ENCODE data around the gene MAVS.

Gene MAVS

DNA sequence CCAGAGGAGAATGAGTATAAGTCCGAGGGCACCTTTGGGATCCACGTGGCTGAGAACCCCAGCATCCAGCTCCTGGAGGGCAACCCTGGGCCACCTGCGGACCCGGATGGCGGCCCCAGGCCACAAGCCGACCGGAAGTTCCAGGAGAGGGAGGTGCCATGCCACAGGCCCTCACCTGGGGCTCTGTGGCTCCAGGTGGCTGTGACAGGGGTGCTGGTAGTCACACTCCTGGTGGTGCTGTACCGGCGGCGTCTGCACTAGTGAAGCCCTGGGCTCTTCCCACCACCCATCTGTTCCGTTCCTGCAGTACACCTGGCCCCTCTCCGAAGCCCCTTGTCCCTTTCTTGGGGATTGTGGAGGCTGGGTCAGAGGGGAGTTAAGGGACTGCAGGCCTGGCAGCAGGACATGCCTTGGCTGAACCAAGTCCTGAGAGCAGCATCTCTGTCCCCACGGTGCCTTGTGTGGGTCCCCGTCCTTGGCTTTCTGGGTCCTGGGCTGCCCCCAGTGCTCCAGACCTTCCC, 19.3 kb downstream of the MAVS start:
- TF ChIP-seq POLR2AphosphoS5 (IDR thresholded peaks at IDR 0.05; ENCODE audit: low read depth, low read length) (no peak), FOXP2 (optimal IDR thresholded peaks at IDR 0.05; ENCODE audit: borderline replicate concordance, extremely low read depth, extremely low read length, insufficient read depth) (no peak), SIN3A (IDR thresholded peaks at IDR 0.05; ENCODE audit: borderline replicate concordance, insufficient read depth, low read length) (no peak), TAF1 (IDR thresholded peaks at IDR 0.05; ENCODE audit: borderline replicate concordance, insufficient read depth, low read length) (no peak)
- TF ChIP-seq, protein P1, sequence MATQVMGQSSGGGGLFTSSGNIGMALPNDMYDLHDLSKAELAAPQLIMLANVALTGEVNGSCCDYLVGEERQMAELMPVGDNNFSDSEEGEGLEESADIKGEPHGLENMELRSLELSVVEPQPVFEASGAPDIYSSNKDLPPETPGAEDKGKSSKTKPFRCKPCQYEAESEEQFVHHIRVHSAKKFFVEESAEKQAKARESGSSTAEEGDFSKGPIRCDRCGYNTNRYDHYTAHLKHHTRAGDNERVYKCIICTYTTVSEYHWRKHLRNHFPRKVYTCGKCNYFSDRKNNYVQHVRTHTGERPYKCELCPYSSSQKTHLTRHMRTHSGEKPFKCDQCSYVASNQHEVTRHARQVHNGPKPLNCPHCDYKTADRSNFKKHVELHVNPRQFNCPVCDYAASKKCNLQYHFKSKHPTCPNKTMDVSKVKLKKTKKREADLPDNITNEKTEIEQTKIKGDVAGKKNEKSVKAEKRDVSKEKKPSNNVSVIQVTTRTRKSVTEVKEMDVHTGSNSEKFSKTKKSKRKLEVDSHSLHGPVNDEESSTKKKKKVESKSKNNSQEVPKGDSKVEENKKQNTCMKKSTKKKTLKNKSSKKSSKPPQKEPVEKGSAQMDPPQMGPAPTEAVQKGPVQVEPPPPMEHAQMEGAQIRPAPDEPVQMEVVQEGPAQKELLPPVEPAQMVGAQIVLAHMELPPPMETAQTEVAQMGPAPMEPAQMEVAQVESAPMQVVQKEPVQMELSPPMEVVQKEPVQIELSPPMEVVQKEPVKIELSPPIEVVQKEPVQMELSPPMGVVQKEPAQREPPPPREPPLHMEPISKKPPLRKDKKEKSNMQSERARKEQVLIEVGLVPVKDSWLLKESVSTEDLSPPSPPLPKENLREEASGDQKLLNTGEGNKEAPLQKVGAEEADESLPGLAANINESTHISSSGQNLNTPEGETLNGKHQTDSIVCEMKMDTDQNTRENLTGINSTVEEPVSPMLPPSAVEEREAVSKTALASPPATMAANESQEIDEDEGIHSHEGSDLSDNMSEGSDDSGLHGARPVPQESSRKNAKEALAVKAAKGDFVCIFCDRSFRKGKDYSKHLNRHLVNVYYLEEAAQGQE (IDR thresholded peaks at IDR 0.05; ENCODE audit: insufficient read depth in 1 of 2, low read depth in 2 of 2, low read length in 2 of 2), result no peak

- TF ChIP-seq SIN3A (IDR thresholded peaks at IDR 0.05; ENCODE audit: borderline replicate concordance, insufficient read depth, low read length), result no peak
- no peak for TF ChIP-seq TAF1 (IDR thresholded peaks at IDR 0.05; ENCODE audit: borderline replicate concordance, insufficient read depth, low read length)
- no peak for TF ChIP-seq FOXP2 (optimal IDR thresholded peaks at IDR 0.05; ENCODE audit: borderline replicate concordance, extremely low read depth, extremely low read length, insufficient read depth)
- TF ChIP-seq, protein P1 (IDR thresholded peaks at IDR 0.05; ENCODE audit: insufficient read depth in 1 of 2, low read depth in 2 of 2, low read length in 2 of 2), result no peak
- no peak for TF ChIP-seq POLR2AphosphoS5 (IDR thresholded peaks at IDR 0.05; ENCODE audit: low read depth, low read length)
These were observed 19.8 kb downstream of the MAVS start for GRCh38 chr20:3866464-3866863.

GRCh38 chr20:3867802-3868201, 21.2 kb downstream of the MAVS start:
- no peak for TF ChIP-seq FOXP2 (optimal IDR thresholded peaks at IDR 0.05; ENCODE audit: borderline replicate concordance, extremely low read depth, extremely low read length, insufficient read depth)
- TF ChIP-seq, protein P1 (IDR thresholded peaks at IDR 0.05; ENCODE audit: insufficient read depth in 1 of 2, low read depth in 2 of 2, low read length in 2 of 2), result no peak
- no peak for TF ChIP-seq TAF1 (IDR thresholded peaks at IDR 0.05; ENCODE audit: borderline replicate concordance, insufficient read depth, low read length)
- no peak for TF ChIP-seq POLR2AphosphoS5 (IDR thresholded peaks at IDR 0.05; ENCODE audit: low read depth, low read length)
- TF ChIP-seq SIN3A (IDR thresholded peaks at IDR 0.05; ENCODE audit: borderline replicate concordance, insufficient read depth, low read length), result no peak

DNA sequence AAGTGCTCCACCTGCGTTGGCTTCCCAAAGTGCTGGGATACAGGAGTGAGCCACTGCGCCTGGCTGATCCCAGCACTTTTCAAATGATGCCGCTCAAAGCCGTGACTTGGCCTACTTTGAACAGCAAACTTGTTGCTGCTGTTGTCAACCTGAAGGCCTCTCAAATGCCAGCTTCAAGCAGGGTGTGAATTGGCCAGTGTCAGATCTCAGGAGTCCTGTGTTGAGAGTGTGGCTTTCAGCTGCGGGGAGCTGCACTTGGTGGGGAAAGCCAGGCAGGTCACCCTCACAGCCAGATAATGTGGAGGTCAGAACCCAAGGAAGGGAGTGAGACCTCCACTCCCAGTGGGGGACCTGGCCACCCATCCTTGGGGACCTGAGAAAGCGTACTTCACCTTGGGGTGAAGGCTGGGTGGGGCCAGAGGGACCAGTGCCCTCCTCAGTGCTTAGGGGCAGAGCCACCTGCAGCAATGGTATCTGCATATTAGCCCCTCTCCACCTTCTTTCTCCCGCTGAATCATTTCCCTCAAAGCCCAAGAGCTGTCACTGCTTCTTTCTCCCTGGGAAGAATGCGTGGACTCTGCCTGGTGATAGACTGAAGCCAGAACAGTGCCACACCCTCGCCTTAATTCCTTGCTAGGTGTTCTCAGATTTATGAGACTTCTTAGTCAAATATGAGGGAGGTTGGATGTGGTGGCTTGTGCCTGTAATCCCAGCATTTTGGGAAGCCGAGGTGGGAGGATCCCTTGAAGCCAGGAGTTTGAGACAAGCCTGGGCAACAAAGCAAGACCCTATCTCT, 23.4 kb downstream of the MAVS start:
- TF ChIP-seq POLR2AphosphoS5 (IDR thresholded peaks at IDR 0.05; ENCODE audit: low read depth, low read length) (no peak), SIN3A (IDR thresholded peaks at IDR 0.05; ENCODE audit: borderline replicate concordance, insufficient read depth, low read length) (no peak), TAF1 (IDR thresholded peaks at IDR 0.05; ENCODE audit: borderline replicate concordance, insufficient read depth, low read length) (no peak), FOXP2 (optimal IDR thresholded peaks at IDR 0.05; ENCODE audit: borderline replicate concordance, extremely low read depth, extremely low read length, insufficient read depth) (no peak)
- TF ChIP-seq, protein P1 (IDR thresholded peaks at IDR 0.05; ENCODE audit: insufficient read depth in 1 of 2, low read depth in 2 of 2, low read length in 2 of 2), result no peak
